Lower leg skin (tissue), 3 donors: ENCODE data around the gene KCNA10.

ENCODE experiments used
- CTCF ChIP-seq, 3 donors: fragments of 450-650 bp; IDR thresholded peaks; one replicate each; pipeline ENCODE4 v1.5.1; 2016; ENCODE audit warnings: antibody characterized with exemption in 3 of 3, mild to moderate bottlenecking in 3 of 3, moderate library complexity in 2 of 3
- POLR2A ChIP-seq, 2 donors: fragments of 450-650 bp; IDR thresholded peaks; one replicate each; pipeline ENCODE4 v1.6.1; 2016 to 2017; ENCODE audit warnings: antibody characterized with exemption in 2 of 2, mild to moderate bottlenecking in 1 of 2, moderate library complexity in 1 of 2

- no peak for TF ChIP-seq CTCF (IDR thresholded peaks at IDR 0.05)
- no peak for TF ChIP-seq POLR2A (IDR thresholded peaks at IDR 0.05)
These were observed 29.6 kb downstream of the KCNA10 start for GRCh38 chr1:110489406-110489805.
